Natural killer cell (primary cell): Measurements from ENCODE around the gene SLC20A1. TPM values are rescaled to one million over a fixed set of nuclear protein-coding genes. Genes with fewer than 3 reads are reported as not detected.
A peak's percentile ranks its signal among the peaks of the same experiment; 100 is the strongest.

Source experiments
- ATAC-seq, 3 donors: fragments of 150-1000 bp in 2 of 3; fragments of 200-7000 bp in 1 of 3; cut with Tn5 transposase; 1 replicate in 1 of 3; 2 replicates in 2 of 3; pipeline ENCODE4 v1.10.0; 2021; ENCODE audit warnings: mild to moderate bottlenecking in 2 of 3, moderate library complexity in 2 of 3
- DNase-seq, 2 donors: peaks; one replicate each; pipeline versions ENCODE4 v3.0.0 to v3.0.0-alpha.2; 2013 to 2021; ENCODE audit warnings: mixed read lengths in 1 of 2
- H3K27ac ChIP-seq: one replicate; pipeline ENCODE4 v1.5.1; 2013; ENCODE audit warnings: mild to moderate bottlenecking, low read length
- H3K27me3 ChIP-seq: one replicate; pipeline ENCODE4 v1.6.1; 2013; ENCODE audit warnings: low read length; ENCODE audit not compliant: control insufficient read depth, insufficient read depth
- H3K36me3 ChIP-seq: one replicate; pipeline ENCODE4 v1.6.1; 2013; ENCODE audit warnings: low read length; ENCODE audit not compliant: control insufficient read depth, insufficient read depth
- H3K4me1 ChIP-seq: one replicate; pipeline ENCODE4 v1.6.1; 2013; ENCODE audit warnings: low read length; ENCODE audit not compliant: control insufficient read depth, insufficient read depth
- H3K4me3 ChIP-seq: one replicate; pipeline ENCODE4 v1.5.1; 2013; ENCODE audit warnings: low read length
- H3K9me3 ChIP-seq: one replicate; pipeline ENCODE4 v1.6.1; 2013; ENCODE audit warnings: low read length; ENCODE audit not compliant: control insufficient read depth, insufficient read depth
- H3K27ac Mint-ChIP-seq, 2 donors: one replicate each; pipeline ENCODE4 v1.8.0; 2022; ENCODE audit warnings: mild to moderate bottlenecking in 2 of 2, mixed read lengths in 2 of 2, moderate library complexity in 1 of 2
- H3K27me3 Mint-ChIP-seq, 2 donors: one replicate each; pipeline ENCODE4 v1.8.0; 2022; ENCODE audit warnings: low read depth in 2 of 2, mixed read lengths in 2 of 2
- H3K36me3 Mint-ChIP-seq: one replicate; pipeline ENCODE4 v1.8.0; 2022; ENCODE audit warnings: mixed read lengths
- H3K4me1 Mint-ChIP-seq, 2 donors: one replicate each; pipeline ENCODE4 v1.8.0; 2022; ENCODE audit warnings: mixed read lengths in 2 of 2
- H3K4me3 Mint-ChIP-seq: one replicate; pipeline ENCODE4 v1.8.0; 2022; ENCODE audit warnings: mild to moderate bottlenecking, moderate library complexity, mixed read lengths
- H3K9me3 Mint-ChIP-seq, 2 donors: one replicate each; pipeline ENCODE4 v1.8.0; 2022; ENCODE audit warnings: mixed read lengths in 2 of 2
- CTCF ChIP-seq: fragments of 200-600 bp; IDR thresholded peaks from one replicate; pipeline ENCODE4 v1.8.0; 2022; ENCODE audit warnings: antibody characterized with exemption
- WGBS: methylation state at CpG from one replicate; pipeline ENCODE4 v1.1.7; 2013; ENCODE audit warnings: missing lambda C conversion rate; ENCODE audit not compliant: insufficient coverage; 5-methylcytosine and 5-hydroxymethylcytosine counted together
- intact Hi-C: fragments of 100-400 bp; cut with micrococcal nuclease; formaldehyde crosslinking; loops from one replicate; pipeline ENCODE4 v1.14.2; 2022
- total RNA-seq, 4 donors: library from RNA; stranded (reverse); fragments of 120-200 nt in 1 of 4; gene quantifications; one replicate each; pipeline versions ENCODE4 v1.2.3 to v1.2.4, GENCODE V29; 2013 to 2022

Gene SLC20A1
- total RNA-seq, 3 donors from 2014 or later (not counting 1 experiment from before 2014, with no cell fraction given), result 193 to 241 (median 233) TPM

- H3K27ac ChIP-seq, result peak overlapping the region; percentile 15
- WGBS, result 52% methylated on average over 2 of the region's 2 CpGs
These were observed 2.3 kb downstream of the SLC20A1 start for GRCh38 chr2:112648081-112648480.

GRCh38 chr2:112656679-112657078 lies 10.9 kb downstream of the SLC20A1 start:
- WGBS, result 97% methylated on average over 4 of the region's 4 CpGs
- TF ChIP-seq CTCF, result no peak
- H3K27ac ChIP-seq, result no peak overlapping the region
- H3K27ac Mint-ChIP-seq, result peak overlapping the region; percentile 73 to 89
- ATAC-seq (no peak), DNase-seq (no peak)
- peaks cover 67 to 71% of the 10 kb centered on the region in 2 donors for H3K4me1 Mint-ChIP-seq
- H3K36me3 Mint-ChIP-seq, result peaks cover 60% of the 10 kb centered on the region
- no peaks in the 10 kb centered on the region for H3K27me3 Mint-ChIP-seq
- H3K4me3 Mint-ChIP-seq, result no peak overlapping the region
- H3K4me3 ChIP-seq, result no peak overlapping the region
- H3K9me3 ChIP-seq, result no peaks in the 10 kb centered on the region
- intact Hi-C loops, result no loop called here
- H3K4me1 ChIP-seq, result peaks cover 24% of the 10 kb centered on the region
- no peaks in the 10 kb centered on the region for H3K9me3 Mint-ChIP-seq
- H3K27me3 ChIP-seq, result no peaks in the 10 kb centered on the region
- peaks cover 94% of the 10 kb centered on the region for H3K36me3 ChIP-seq

More at GRCh38 chr2:112648081-112648480, 2.3 kb downstream of the SLC20A1 start:
- Mint-ChIP-seq H3K4me3 (peak overlapping the region; percentile 94), H3K4me1 (peaks cover 81 to 83% of the 10 kb centered on the region in 2 donors), H3K27me3 (no peaks in the 10 kb centered on the region), H3K36me3 (peaks cover 45% of the 10 kb centered on the region), H3K27ac (peak overlapping the region; percentile 89 to 91), H3K9me3 (no peaks in the 10 kb centered on the region)
- Histone ChIP-seq H3K4me3 (peak overlapping the region; percentile 95), H3K4me1 (peaks cover 34% of the 10 kb centered on the region), H3K36me3 (peaks cover 59% of the 10 kb centered on the region), H3K9me3 (no peaks in the 10 kb centered on the region), H3K27me3 (no peaks in the 10 kb centered on the region)
- TF ChIP-seq CTCF, result no peak
- DNase-seq (peak in 1 of 2 donors; percentile 22), ATAC-seq (no peak)
- intact Hi-C loops, result loop anchor here (5.0 kb wide), 2 partner anchors 44 to 66 kb away; partner anchors contain the start of gene CHCHD5

GRCh38 chr2:112658301-112658700 lies 12.6 kb downstream of the SLC20A1 start:
- H3K27ac Mint-ChIP-seq, result peak overlapping the region; percentile 74 to 89
- TF ChIP-seq CTCF, result no peak
- H3K27ac ChIP-seq, result no peak overlapping the region
- ATAC-seq (no peak), DNase-seq (no peak)
- peaks cover 62 to 68% of the 10 kb centered on the region in 2 donors for H3K4me1 Mint-ChIP-seq
- H3K4me1 ChIP-seq, result peaks cover 31% of the 10 kb centered on the region
- peaks cover 54% of the 10 kb centered on the region for H3K36me3 Mint-ChIP-seq
- WGBS, result 93% methylated on average over 1 of the region's 2 CpGs
- no peaks in the 10 kb centered on the region for H3K9me3 Mint-ChIP-seq
- peak overlapping the region; percentile 31 for H3K4me3 Mint-ChIP-seq
- intact Hi-C loops, result no loop called here
- H3K9me3 ChIP-seq, result no peaks in the 10 kb centered on the region
- H3K4me3 ChIP-seq, result no peak overlapping the region
- no peaks in the 10 kb centered on the region for H3K27me3 ChIP-seq
- peaks cover 93% of the 10 kb centered on the region for H3K36me3 ChIP-seq
- H3K27me3 Mint-ChIP-seq, result no peaks in the 10 kb centered on the region
